AG04449 (cell line): ENCODE data around the gene C19orf85.

Experiments
- CTCF ChIA-PET: fragments of 350-600 bp; formaldehyde crosslinking; extraction: SDS; loops from one replicate; lab custom pipeline; 2021; ENCODE audit warnings: antibody characterized with exemption; lab: Yijun Ruan, JAX
- POLR2A ChIA-PET: fragments of 400-600, 350-600 bp; formaldehyde crosslinking; extraction: SDS; loops from one replicate; lab custom pipeline; 2020; ENCODE audit warnings: antibody characterized with exemption, inconsistent platforms; lab: Yijun Ruan, JAX
- DNase-seq: peaks from one replicate; pipeline ENCODE4 v3.0.0-alpha.2; 2010; ENCODE audit warnings: low read depth, low spot score
- H3K4me3 ChIP-seq: 2 replicates; pipeline ENCODE4 v1.5.1; 2011; ENCODE audit warnings: low read depth, mild to moderate bottlenecking, control low read depth, low read length
- CTCF ChIP-seq: IDR thresholded peaks from one replicate; pipeline ENCODE4 v1.5.1; 2011; ENCODE audit warnings: mild to moderate bottlenecking, moderate library complexity, low read length, control low read depth, inconsistent platforms; ENCODE audit not compliant: insufficient read depth; ENCODE audit errors: missing control alignments

Gene C19orf85

GRCh38 chr19:55474269-55475265 lies 10.0 kb upstream of the C19orf85 start:
- no peak overlapping the region for H3K4me3 ChIP-seq
- DNase-seq = no peak
- ChIA-PET POLR2A (interaction anchor here (0.9 kb wide), 1 partner anchor 13 kb away, joined by 3 read pairs; no protein-coding TSS in a partner anchor), CTCF (interaction anchor here (0.7 to 5.9 kb wide), 4 partner anchors 8 to 333 kb away, joined by 3 to 90 read pairs (median 20); no protein-coding TSS in a partner anchor)
- no peak for TF ChIP-seq CTCF

GRCh38 chr19:55473225-55474012 lies 8.9 kb upstream of the C19orf85 start:
- H3K4me3 ChIP-seq = no peak overlapping the region
- no peak for DNase-seq
- ChIA-PET CTCF (interaction anchor here (5.9 kb wide), 1 partner anchor 31 kb away, joined by 38 read pairs; no protein-coding TSS in a partner anchor), POLR2A (no interaction called here)
- no peak for TF ChIP-seq CTCF

GRCh38 chr19:55472463-55472862 lies 7.9 kb upstream of the C19orf85 start:
- TF ChIP-seq CTCF = no peak
- ChIA-PET CTCF (interaction anchor here (5.9 kb wide), 1 partner anchor 32 kb away, joined by 38 read pairs; no protein-coding TSS in a partner anchor), POLR2A (no interaction called here)
- H3K4me3 ChIP-seq = no peak overlapping the region
- no peak for DNase-seq

- CTCF ChIA-PET = interaction anchor here (0.8 to 1.2 kb wide), 8 partner anchors 9 to 169 kb away, joined by 3 to 15 read pairs (median 3); partner anchors contain the start of genes ISOC2 and NAT14
- TF ChIP-seq CTCF = no peak
- no peak overlapping the region for H3K4me3 ChIP-seq
- DNase-seq = no peak
- POLR2A ChIA-PET = interaction anchor here (0.8 kb wide), 1 partner anchor 10 kb away, joined by 3 read pairs; the partner anchor contains the start of gene ISOC2
These were observed 6.7 kb upstream of the C19orf85 start for GRCh38 chr19:55471266-55471665.

- no peak for TF ChIP-seq CTCF
- CTCF ChIA-PET = interaction anchor here (0.6 to 4.5 kb wide), 49 partner anchors 10 to 355 kb away, joined by 3 to 241 read pairs (median 5); partner anchors contain the start of genes DNAAF3, KMT5C, NAT14 and SSC5D
- POLR2A ChIA-PET = interaction anchor here (1.2 to 1.6 kb wide), 2 partner anchors 36 to 60 kb away, joined by 3 to 8 read pairs; partner anchors contain the start of gene UBE2S
- no peak overlapping the region for H3K4me3 ChIP-seq
- no peak for DNase-seq
These were observed 3.5 kb upstream of the C19orf85 start for GRCh38 chr19:55468054-55468393.
